Measurements from ENCODE around the gene GLT1D1.
"Not testable (repeated sequence)": the region's sequence is repeated elsewhere in the genome, so short reads cannot be mapped to it uniquely, and the experiment has no call there.

The GLT1D1 gene

GRCh38 chr12:128820253-128820652, 33.0 kb upstream of the GLT1D1 start:
- no peak for DNase-seq (ENCODE audit: low read depth in 2 of 3, low spot score in 2 of 3)

GRCh38 chr12:128820723-128821432, 32.4 kb upstream of the GLT1D1 start:
- DNase-seq (ENCODE audit: low read depth in 2 of 3, low spot score in 2 of 3) = no peak

- peak in 1 of 3 experiments; percentile 20 for DNase-seq (ENCODE audit: low read depth in 2 of 3, low spot score in 2 of 3)
These were observed 29.9 kb upstream of the GLT1D1 start for GRCh38 chr12:128823216-128823915.

- peak; percentile 78 to 89 (median 88) for DNase-seq (ENCODE audit: low read depth in 2 of 3, low spot score in 2 of 3)
These were observed 29.1 kb upstream of the GLT1D1 start, which contains the start of gene SLC15A4 for GRCh38 chr12:128823916-128824839. Gene SLC15A4, minus strand, starts transcription at chr12:128823958. Its CDS starts 15 bp downstream, at chr12:128823943.

- DNase-seq (ENCODE audit: low read depth in 2 of 3, low spot score in 2 of 3) = no peak
These were observed 27.4 kb upstream of the GLT1D1 start for GRCh38 chr12:128825835-128826234.

- no peak for DNase-seq (ENCODE audit: low read depth in 2 of 3, low spot score in 2 of 3)
These were observed 25.6 kb upstream of the GLT1D1 start for GRCh38 chr12:128827724-128828123.

- no peak for DNase-seq (ENCODE audit: low read depth in 2 of 3, low spot score in 2 of 3)
These were observed 23.3 kb upstream of the GLT1D1 start for GRCh38 chr12:128829861-128830504.

GRCh38 chr12:128830505-128830893, 22.8 kb upstream of the GLT1D1 start:
- no peak for DNase-seq (ENCODE audit: low read depth in 2 of 3, low spot score in 2 of 3)

GRCh38 chr12:128833418-128833817, 19.9 kb upstream of the GLT1D1 start:
- no peak for DNase-seq (ENCODE audit: low read depth in 2 of 3, low spot score in 2 of 3)

- not testable (repeated sequence) for DNase-seq (ENCODE audit: low read depth in 2 of 3, low spot score in 2 of 3)
These were observed 13.4 kb upstream of the GLT1D1 start for GRCh38 chr12:128839885-128840284.

GRCh38 chr12:128840862-128841468, 12.3 kb upstream of the GLT1D1 start:
- no peak for DNase-seq (ENCODE audit: low read depth in 2 of 3, low spot score in 2 of 3)

GRCh38 chr12:128842579-128842978, 10.7 kb upstream of the GLT1D1 start:
- DNase-seq (ENCODE audit: low read depth in 2 of 3, low spot score in 2 of 3) = no peak

GRCh38 chr12:128843538-128843937, 9.7 kb upstream of the GLT1D1 start:
- DNase-seq (ENCODE audit: low read depth in 2 of 3, low spot score in 2 of 3) = no peak

GRCh38 chr12:128844031-128844635, 9.1 kb upstream of the GLT1D1 start:
- no peak for DNase-seq (ENCODE audit: low read depth in 2 of 3, low spot score in 2 of 3)

- not testable (repeated sequence) for DNase-seq (ENCODE audit: low read depth in 2 of 3, low spot score in 2 of 3)
These were observed 6.6 kb upstream of the GLT1D1 start for GRCh38 chr12:128846671-128847070.

GRCh38 chr12:128848371-128848770, 4.9 kb upstream of the GLT1D1 start:
- DNase-seq (ENCODE audit: low read depth in 2 of 3, low spot score in 2 of 3) = no peak

GRCh38 chr12:128849806-128850205, 3.5 kb upstream of the GLT1D1 start:
- DNase-seq (ENCODE audit: low read depth in 2 of 3, low spot score in 2 of 3) = not testable (repeated sequence)

GRCh38 chr12:128850400-128850799, 2.9 kb upstream of the GLT1D1 start:
- DNase-seq (ENCODE audit: low read depth in 2 of 3, low spot score in 2 of 3) = no peak

- DNase-seq (ENCODE audit: low read depth in 2 of 3, low spot score in 2 of 3) = not testable (repeated sequence)
These were observed 1.8 kb upstream of the GLT1D1 start for GRCh38 chr12:128851429-128851828.

Data from activated CD8-positive, alpha-beta memory T cell treated with anti-CD3 and anti-CD28 coated beads for 48 hours (primary cell).